A673 (cell line): ENCODE data around the gene CTNNA2.

ENCODE experiments used
- EZH2 ChIP-seq: fragments of 200-600 bp; sonication (generic); IDR thresholded peaks from 2 replicates; pipeline ENCODE4 v1.6.1; 2017; ENCODE audit warnings: borderline replicate concordance, low read depth, mild to moderate bottlenecking, mixed read lengths, antibody characterized with exemption, low read length; ENCODE audit not compliant: poor library complexity, severe bottlenecking
- TF ChIP-seq, protein P1 (sequence below): fragments of 300-800, 200-600 bp; sonication (generic); conservative IDR thresholded peaks from 2 replicates; pipeline ENCODE4 v1.5.1; 2017; ENCODE audit warnings: low read depth, mild to moderate bottlenecking, antibody characterized with exemption, low read length, moderate library complexity, mixed read lengths

DNA sequence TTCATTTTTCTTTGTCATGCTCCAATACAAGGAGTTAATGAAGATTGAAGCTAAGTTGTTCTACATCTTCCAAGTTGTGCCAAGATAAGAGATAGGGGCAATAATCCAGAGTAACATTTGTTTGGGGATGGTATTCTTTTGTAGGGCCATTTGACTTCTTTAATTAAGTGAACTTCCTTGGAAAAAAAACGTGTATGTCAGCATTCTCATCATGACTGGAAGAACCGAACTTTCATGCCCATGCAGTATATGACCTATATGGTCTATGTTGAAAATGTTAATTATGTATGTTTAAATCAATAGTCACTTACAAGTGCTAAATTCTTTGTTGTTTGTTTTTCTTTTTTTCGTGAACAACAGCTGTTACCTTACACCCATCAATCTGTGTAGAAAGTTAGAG is 1111.2 kb downstream of the CTNNA2 start:
- TF ChIP-seq, protein P1, sequence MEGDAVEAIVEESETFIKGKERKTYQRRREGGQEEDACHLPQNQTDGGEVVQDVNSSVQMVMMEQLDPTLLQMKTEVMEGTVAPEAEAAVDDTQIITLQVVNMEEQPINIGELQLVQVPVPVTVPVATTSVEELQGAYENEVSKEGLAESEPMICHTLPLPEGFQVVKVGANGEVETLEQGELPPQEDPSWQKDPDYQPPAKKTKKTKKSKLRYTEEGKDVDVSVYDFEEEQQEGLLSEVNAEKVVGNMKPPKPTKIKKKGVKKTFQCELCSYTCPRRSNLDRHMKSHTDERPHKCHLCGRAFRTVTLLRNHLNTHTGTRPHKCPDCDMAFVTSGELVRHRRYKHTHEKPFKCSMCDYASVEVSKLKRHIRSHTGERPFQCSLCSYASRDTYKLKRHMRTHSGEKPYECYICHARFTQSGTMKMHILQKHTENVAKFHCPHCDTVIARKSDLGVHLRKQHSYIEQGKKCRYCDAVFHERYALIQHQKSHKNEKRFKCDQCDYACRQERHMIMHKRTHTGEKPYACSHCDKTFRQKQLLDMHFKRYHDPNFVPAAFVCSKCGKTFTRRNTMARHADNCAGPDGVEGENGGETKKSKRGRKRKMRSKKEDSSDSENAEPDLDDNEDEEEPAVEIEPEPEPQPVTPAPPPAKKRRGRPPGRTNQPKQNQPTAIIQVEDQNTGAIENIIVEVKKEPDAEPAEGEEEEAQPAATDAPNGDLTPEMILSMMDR = no peak
- no peak for TF ChIP-seq EZH2
